Stimulated activated CD8-positive, alpha-beta memory T cell treated with anti-CD3 and anti-CD28 coated beads, Interleukin-7, amount 100 ng/mL, for 24 hours (primary cell): ENCODE measurements around the gene PXDN.

Experiments used
- DNase-seq: peaks from one replicate; pipeline ENCODE4 v3.0.0-alpha.2; 2020; ENCODE audit warnings: low read depth

Gene PXDN

GRCh38 chr2:1593371-1594122, 150.8 kb downstream of the PXDN start:
- DNase-seq = no peak

- DNase-seq = no peak
These were observed 152.1 kb downstream of the PXDN start for GRCh38 chr2:1591978-1592907.

GRCh38 chr2:1591461-1591770, 152.9 kb downstream of the PXDN start:
- no peak for DNase-seq

- no peak for DNase-seq
These were observed 153.5 kb downstream of the PXDN start for GRCh38 chr2:1590596-1591460.

GRCh38 chr2:1588978-1589621, 155.2 kb downstream of the PXDN start:
- DNase-seq = no peak

- no peak for DNase-seq
These were observed 156.0 kb downstream of the PXDN start for GRCh38 chr2:1588051-1588977.

GRCh38 chr2:1586923-1587840, 157.1 kb downstream of the PXDN start:
- no peak for DNase-seq

- no peak for DNase-seq
These were observed 157.9 kb downstream of the PXDN start for GRCh38 chr2:1586251-1586922.

- DNase-seq = no peak
These were observed 158.7 kb downstream of the PXDN start for GRCh38 chr2:1585635-1586034.

- no peak for DNase-seq
These were observed 159.4 kb downstream of the PXDN start for GRCh38 chr2:1584691-1585485.

GRCh38 chr2:1584051-1584531, 160.2 kb downstream of the PXDN start:
- DNase-seq = no peak

- DNase-seq = no peak
These were observed 161.4 kb downstream of the PXDN start for GRCh38 chr2:1582891-1583341.

GRCh38 chr2:1581965-1582625, 162.2 kb downstream of the PXDN start:
- no peak for DNase-seq
